Measurements from ENCODE around the gene OGFOD3.
"Not testable (repeated sequence)": the region's sequence is repeated elsewhere in the genome, so short reads cannot be mapped to it uniquely, and the experiment has no call there.

OGFOD3 gene

GRCh38 chr17:82415786-82416185 is 2.6 kb downstream of the OGFOD3 start:
- no peak for DNase-seq (ENCODE audit: low read depth)
- H3K4me3 ChIP-seq (ENCODE audit: low read length): no peak overlapping the region
- no peak for TF ChIP-seq CTCF (IDR thresholded peaks at IDR 0.05; ENCODE audit: insufficient read depth, low read depth, low read length, missing control alignments)

- no peak for DNase-seq (ENCODE audit: low read depth)
- no peak overlapping the region for H3K4me3 ChIP-seq (ENCODE audit: low read length)
- TF ChIP-seq CTCF (IDR thresholded peaks at IDR 0.05; ENCODE audit: insufficient read depth, low read depth, low read length, missing control alignments): no peak
Observed at GRCh38 chr17:82415336-82415735, 3.0 kb downstream of the OGFOD3 start.

- no peak overlapping the region for H3K4me3 ChIP-seq (ENCODE audit: low read length)
- DNase-seq (ENCODE audit: low read depth): peak; percentile 68
- TF ChIP-seq CTCF (IDR thresholded peaks at IDR 0.05; ENCODE audit: insufficient read depth, low read depth, low read length, missing control alignments): peak; percentile 63
Observed at GRCh38 chr17:82414548-82415281, 3.7 kb downstream of the OGFOD3 start.

GRCh38 chr17:82412535-82413520 is 5.6 kb downstream of the OGFOD3 start:
- no peak overlapping the region for H3K4me3 ChIP-seq (ENCODE audit: low read length)
- no peak for DNase-seq (ENCODE audit: low read depth)
- no peak for TF ChIP-seq CTCF (IDR thresholded peaks at IDR 0.05; ENCODE audit: insufficient read depth, low read depth, low read length, missing control alignments)

GRCh38 chr17:82412081-82412480 is 6.3 kb downstream of the OGFOD3 start:
- H3K4me3 ChIP-seq (ENCODE audit: low read length); DNase-seq (ENCODE audit: low read depth): not testable (repeated sequence)

GRCh38 chr17:82411396-82412053 is 6.9 kb downstream of the OGFOD3 start:
- no peak overlapping the region for H3K4me3 ChIP-seq (ENCODE audit: low read length)
- no peak for TF ChIP-seq CTCF (IDR thresholded peaks at IDR 0.05; ENCODE audit: insufficient read depth, low read depth, low read length, missing control alignments)

More at GRCh38 chr17:82411396-82412053, 6.9 kb downstream of the OGFOD3 start:
- no peak for DNase-seq (ENCODE audit: low read depth)
